Stomach (tissue), 4 donors: Measurements from ENCODE around the gene ZNF554.

Source experiments
- EP300 ChIP-seq: sonication (generic); formaldehyde crosslinking; IDR thresholded peaks from one replicate; pipeline ENCODE4 v1.6.1; 2017; ENCODE audit warnings: antibody characterized with exemption
- POLR2A ChIP-seq, 4 donors: fragments of 450-650 bp; IDR thresholded peaks; one replicate each; pipeline ENCODE4 v1.6.1; 2016; ENCODE audit warnings: antibody characterized with exemption in 4 of 4, control low read depth in 2 of 4, mild to moderate bottlenecking in 1 of 4, moderate library complexity in 1 of 4
- POLR2AphosphoS5 ChIP-seq, 3 donors: sonication (generic); formaldehyde crosslinking; IDR thresholded peaks; one replicate each; pipeline ENCODE4 v1.6.1; 2016; ENCODE audit warnings: antibody characterized with exemption in 3 of 3
- TF ChIP-seq, protein P1 (sequence below), 7 experiments: fragments of 450-650 bp in 4 of 7; fragments of 200-600 bp in 3 of 7; sonication (generic) in 3 of 7; IDR thresholded peaks; one replicate each; pipeline ENCODE4 v1.5.1; 2016 to 2019; ENCODE audit warnings: antibody characterized with exemption in 7 of 7, control low read depth in 2 of 7, mild to moderate bottlenecking in 1 of 7

DNA sequence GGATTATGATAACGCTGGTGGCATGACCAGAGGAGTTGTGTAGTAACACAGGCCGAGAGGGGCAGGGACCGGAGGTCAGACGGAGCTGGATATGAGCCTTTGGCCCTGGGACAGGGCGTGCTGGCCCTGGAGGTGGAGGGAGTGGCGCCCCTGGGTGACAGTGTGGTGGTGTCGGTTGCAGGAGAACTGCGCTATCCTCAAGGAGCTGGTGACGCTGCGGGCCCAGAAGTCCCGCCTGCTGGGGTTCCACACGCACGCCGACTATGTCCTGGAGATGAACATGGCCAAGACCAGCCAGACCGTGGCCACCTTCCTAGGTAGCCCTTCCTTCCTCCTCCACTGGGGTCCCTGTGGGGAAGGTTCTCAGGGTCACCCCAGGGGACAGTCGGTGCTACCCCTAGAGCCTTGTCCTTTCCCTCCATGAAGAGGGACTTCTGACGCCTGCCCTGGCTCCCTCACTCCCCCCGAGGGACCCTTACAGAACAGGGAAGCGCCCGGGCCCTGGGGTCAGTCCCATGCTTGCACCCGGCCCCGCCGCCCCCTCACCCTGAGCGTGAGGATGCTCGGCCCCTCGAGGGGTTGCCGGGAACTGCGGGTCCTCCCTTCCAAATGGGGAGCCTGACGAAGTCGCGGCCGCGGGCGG is 12.8 kb upstream of the ZNF554 start:
- TF ChIP-seq, protein P1, sequence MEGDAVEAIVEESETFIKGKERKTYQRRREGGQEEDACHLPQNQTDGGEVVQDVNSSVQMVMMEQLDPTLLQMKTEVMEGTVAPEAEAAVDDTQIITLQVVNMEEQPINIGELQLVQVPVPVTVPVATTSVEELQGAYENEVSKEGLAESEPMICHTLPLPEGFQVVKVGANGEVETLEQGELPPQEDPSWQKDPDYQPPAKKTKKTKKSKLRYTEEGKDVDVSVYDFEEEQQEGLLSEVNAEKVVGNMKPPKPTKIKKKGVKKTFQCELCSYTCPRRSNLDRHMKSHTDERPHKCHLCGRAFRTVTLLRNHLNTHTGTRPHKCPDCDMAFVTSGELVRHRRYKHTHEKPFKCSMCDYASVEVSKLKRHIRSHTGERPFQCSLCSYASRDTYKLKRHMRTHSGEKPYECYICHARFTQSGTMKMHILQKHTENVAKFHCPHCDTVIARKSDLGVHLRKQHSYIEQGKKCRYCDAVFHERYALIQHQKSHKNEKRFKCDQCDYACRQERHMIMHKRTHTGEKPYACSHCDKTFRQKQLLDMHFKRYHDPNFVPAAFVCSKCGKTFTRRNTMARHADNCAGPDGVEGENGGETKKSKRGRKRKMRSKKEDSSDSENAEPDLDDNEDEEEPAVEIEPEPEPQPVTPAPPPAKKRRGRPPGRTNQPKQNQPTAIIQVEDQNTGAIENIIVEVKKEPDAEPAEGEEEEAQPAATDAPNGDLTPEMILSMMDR (IDR thresholded peaks at IDR 0.05), result no peak
- TF ChIP-seq POLR2AphosphoS5 (IDR thresholded peaks at IDR 0.05) (no peak), EP300 (no peak), POLR2A (IDR thresholded peaks at IDR 0.05) (no peak)
